22Rv1 (cell line): ENCODE measurements around the gene ATRX.

Experiments used
- CTCF ChIP-seq: fragments of 450-650 bp; IDR thresholded peaks from 2 replicates; pipeline ENCODE4 v1.5.1; 2017; ENCODE audit warnings: mild to moderate bottlenecking
- ZFX ChIP-seq: fragments of 450-650 bp; IDR thresholded peaks from 2 replicates; pipeline ENCODE4 v1.6.1; 2017; ENCODE audit warnings: antibody characterized with exemption, borderline replicate concordance

DNA sequence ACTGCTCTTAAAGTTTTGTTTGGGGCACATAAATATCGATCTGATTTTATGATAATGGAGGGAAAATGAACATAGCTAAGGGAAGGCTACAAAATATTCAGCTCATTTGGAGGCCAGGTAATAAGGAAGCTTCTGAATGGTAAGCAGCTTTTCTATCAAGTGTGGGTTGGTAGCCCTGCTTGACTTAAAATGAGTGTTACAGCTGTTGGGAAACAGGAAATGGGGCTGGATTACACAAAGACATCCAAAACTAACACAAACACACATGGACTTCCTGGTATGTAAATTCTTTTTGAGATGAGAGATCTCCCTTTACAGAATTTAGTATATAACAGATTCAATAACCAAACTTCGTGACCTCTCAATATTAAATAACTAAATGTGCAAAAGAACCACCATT is 280.8 kb downstream of the ATRX start:
- TF ChIP-seq CTCF (no peak), ZFX (no peak)
